ENCODE results near the gene SI.
"Not testable (repeated sequence)": the region's sequence is repeated elsewhere in the genome, so short reads cannot be mapped to it uniquely, and the experiment has no call there.

Gene SI

DNA sequence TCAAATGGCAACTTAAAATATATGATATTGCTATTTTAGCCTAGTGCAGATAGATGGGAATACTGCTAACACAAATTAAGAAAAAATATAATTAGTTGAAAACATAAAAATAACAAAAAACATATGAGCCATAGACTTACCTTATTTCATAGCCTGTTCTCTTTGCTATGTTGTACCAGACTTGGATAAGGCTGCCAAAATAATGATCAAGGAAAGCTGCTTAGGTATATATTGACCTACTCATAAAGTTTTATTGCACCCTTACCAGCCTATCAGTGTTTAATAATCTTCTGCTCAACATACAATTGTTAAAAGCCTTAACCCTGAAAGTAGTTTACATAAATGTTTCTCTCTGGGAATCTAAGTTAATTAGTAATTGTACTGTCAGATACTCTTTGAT is at the start of gene SI:
Gene SI, minus strand, starts transcription at position 204 of the 400 bp plus-strand sequence. CDS start 2,484 bp downstream, outside the sequence.
- DNase-seq (ENCODE audit: low read depth, low spot score), result no peak

DNA sequence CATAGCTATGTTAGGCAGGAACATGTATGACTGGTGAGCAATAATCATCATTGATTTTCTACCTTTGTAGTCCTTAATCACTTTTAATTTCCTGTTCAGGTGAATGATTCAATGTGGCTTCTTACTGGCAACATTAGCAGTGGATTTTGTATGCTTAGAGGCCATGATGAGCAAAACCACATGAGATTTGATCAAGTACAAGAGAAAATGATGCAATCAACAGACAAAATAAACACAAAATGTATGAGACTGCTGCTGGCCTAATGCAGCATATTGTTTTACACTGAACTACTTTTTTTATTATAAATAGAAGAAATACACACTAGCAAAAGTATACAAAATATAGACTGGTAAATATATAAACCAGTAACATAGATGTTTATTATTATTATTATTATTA is 47.5 kb upstream of the SI start:
- DNase-seq (ENCODE audit: low read depth, low spot score), result no peak

DNA sequence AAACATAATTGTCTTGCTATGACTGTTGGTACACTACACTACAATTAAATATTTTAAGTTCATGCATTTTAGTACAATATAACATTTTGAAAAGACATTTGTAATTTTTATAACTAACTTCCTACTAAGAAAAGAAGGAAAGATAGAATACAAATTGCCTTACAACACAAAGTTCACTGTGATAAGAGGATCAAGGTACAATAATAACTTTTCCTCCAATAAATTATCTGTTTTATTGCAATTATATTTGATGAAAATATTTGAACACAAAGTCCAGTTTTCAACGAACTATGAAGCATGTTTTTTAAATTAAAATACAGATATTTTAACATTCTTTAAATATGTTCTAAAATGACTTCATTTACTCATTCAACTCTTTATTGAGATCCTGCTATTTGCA is 33.1 kb upstream of the SI start:
- DNase-seq (ENCODE audit: low read depth, low spot score), result no peak

DNA sequence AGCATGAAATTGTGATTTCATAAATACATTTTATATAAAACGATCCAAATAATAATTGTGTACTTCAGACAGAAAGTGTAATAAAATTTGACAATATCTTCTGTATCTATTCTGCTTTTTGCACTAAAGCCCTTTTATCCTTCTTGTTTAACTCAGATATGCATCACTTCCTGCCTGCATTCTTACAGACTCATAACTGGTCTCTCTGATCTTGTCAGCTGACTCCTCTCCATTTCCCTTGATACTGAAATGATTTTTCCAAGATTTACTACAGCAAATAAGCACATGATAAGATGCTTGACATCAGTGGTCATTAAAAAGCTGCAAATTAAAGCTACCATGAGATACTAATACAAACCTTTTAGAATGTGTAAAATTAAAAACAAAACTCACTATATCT is 25.3 kb upstream of the SI start:
- no peak for DNase-seq (ENCODE audit: low read depth, low spot score)

DNA sequence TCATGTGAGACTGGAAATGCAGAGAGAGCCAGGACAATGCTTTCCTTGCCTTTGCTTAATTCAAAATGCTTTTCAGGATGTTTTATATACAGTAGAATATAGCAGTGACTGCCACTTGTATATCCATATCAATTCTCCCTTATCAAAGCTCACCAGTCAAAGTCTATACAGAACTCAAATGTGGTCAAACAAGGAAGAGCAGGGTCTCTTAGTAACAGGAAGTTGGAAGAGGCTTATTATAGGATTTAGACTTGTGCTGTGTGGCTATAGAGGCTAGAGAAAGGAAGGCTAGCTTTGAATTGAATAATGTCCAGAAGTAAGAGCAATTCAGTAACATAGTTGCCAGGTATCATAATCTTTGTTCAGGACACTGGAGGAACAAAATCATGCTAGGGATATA is 4.4 kb upstream of the SI start:
- no peak for DNase-seq (ENCODE audit: low read depth, low spot score)

DNA sequence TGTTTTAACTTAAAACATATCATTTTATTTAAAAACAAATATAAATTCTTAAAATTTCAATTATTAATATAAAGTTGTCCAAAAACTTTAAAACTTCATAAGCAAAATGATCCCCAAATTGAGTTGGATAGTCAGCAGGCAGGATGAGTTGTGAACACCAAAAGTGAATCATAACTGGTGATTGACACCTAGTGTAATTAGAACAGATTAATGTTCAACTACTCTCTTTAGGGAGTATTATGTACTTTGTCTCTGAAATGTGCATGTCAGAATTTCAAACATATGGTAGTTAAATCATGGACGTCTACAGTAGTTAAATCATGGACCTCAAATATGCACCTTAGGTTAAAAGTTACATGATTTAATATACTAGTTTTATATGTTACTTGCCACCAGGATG is 2.9 kb upstream of the SI start:
- DNase-seq (ENCODE audit: low read depth, low spot score), result no peak

DNA sequence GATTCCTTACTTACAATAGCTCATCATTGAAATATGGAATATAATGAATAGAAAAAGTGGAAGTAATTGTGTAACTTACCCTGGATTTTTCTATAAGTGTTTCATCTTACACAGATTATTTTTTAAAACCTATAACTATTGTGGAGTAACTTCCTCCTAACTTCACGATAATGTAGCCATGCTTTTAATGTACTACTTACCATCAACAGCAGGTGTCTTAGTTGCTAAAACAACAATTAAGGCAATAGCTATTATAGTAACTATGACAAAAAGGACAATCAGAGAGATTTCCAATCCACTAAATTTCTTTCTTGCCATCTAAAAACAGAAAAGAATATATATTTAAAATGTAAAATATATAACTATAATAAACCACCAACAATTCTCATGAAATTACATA is 2.6 kb downstream of the SI start:
- DNase-seq (ENCODE audit: low read depth, low spot score), result no peak

DNA sequence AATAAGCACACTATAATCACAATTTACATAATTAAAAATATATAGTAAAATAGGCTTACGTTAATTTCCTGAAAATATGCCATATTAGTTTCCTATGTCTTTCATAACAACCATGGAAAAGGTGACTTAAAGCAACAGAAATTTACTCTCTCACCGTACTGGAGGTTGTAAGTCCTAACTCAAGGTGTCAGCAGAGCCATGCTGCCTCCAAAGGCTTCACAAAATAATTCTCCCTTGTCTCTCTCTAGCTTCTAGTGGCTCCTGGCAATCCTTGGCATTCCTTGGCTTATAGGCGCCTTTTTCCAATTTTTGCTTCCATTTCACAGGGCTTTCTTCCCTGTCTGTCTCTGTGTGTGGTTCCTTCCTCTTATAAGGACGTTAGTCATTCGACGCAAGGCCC is 7.6 kb downstream of the SI start:
- no peak for DNase-seq (ENCODE audit: low read depth, low spot score)

DNA sequence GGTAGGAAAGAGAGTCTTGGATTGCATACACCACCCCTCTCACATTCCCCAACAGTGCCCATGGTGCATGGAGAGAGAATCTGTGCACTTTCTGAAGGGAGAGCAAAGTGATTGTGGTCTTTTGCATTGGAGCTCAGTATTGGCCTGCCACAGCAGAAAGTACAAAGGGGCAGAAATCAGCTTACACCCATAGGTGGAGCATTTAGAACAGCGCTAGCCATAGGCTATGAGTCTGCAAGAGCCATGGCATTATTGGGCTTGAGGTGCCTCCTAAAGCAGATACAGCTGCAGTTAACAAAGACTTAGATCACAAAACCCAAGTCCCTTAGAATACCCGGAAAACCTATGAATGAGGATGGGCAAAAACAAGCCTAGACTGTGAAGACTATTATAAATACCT is 21.8 kb downstream of the SI start:
- DNase-seq (ENCODE audit: low read depth, low spot score), result no peak

DNA sequence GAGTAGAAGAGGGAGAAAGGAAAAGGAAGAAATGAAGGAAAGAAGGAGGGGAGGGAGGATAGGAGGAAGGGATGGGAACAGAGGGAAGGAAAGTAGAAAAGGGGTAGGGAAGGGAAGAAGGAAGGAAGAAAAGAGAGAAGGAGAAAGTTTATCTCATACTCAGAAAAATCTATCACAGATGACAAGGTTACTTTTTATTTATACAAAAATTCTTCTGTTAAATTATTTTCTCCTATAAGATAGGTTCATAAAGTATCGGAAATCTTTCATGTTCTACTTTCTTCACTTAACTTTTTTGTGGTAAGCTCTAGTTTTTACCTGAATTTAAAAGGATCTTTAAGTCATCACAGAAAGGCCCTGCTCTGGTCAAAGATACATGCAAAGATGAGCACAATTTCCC is 38.1 kb downstream of the SI start:
- DNase-seq (ENCODE audit: low read depth, low spot score), result no peak

DNA sequence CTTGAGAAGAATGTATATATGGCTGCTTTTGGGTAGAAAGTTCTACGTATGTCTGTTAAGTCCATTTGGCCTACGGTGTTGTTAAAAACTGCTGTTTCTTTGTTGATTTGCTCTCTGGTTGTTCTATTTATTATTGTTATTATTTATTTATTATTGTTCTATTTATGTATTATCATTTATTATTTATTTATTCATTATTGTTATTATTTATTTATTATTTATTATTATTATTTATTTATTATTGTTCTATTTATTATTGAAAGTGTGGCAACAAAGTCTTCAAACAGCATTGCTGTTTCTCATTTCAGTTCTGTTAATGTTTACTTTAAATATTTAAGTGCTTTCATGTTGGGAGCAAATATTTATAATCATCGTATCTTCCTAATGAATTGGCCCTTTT is 66.7 kb downstream of the SI start:
- DNase-seq (ENCODE audit: low read depth, low spot score), result no peak

DNA sequence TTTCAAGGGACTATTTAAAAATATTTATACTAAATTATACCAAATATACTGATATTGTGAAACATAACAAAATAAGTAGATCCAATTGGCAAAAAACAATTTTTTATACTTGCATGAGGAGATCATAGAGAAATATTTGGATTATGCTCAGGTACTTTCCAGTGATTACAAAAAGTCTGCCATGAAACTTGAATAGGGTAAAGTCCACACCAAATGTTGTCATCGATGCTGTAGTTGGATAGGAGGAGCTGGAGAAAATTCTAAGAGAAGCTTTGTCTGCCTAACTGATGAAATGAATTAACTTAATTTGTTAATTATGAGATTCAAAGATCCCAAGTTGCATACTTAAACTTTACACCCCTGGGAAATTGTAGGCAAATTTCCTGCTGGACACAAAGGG is 93.3 kb downstream of the SI start:
- DNase-seq (ENCODE audit: low read depth, low spot score), result no peak

DNA sequence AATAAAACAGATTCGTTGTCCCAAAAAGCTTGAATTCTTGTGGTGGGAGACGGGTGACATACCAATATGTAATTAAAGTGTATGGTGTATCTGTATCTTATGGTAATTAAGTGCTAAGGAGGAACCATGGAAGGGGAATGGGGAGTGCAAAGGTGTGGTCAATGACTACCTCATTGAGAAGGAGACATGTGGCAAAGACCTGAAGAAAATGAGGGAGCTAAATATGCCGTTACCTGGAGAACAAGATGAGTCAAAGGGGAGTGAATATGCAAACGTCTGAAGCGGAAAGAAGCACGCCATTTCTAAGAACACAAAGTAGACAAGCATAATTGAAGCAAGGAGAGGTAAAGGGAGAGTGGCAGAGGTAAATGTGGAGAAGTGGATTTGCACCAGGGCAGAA is 115.7 kb downstream of the SI start:
- no peak for DNase-seq (ENCODE audit: low read depth, low spot score)

DNA sequence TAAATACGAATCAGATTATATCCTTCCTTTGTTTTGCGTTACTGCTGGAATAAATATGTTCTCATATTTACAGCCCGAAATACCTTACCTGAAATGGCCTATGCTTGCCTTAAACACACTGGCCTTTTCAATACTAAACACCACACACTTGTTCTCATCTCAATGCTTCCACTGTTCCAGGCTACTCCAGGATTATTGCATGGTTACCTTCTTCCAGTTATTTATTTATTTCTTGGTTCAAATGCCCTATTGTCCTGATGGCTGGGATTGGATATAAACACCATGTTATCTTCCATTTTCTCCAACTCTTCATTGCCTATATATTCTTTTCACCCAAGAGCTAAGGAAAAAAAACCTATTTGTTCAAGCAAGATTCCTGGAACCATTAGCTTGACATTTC is 125.3 kb downstream of the SI start:
- no peak for DNase-seq (ENCODE audit: low read depth, low spot score)

DNA sequence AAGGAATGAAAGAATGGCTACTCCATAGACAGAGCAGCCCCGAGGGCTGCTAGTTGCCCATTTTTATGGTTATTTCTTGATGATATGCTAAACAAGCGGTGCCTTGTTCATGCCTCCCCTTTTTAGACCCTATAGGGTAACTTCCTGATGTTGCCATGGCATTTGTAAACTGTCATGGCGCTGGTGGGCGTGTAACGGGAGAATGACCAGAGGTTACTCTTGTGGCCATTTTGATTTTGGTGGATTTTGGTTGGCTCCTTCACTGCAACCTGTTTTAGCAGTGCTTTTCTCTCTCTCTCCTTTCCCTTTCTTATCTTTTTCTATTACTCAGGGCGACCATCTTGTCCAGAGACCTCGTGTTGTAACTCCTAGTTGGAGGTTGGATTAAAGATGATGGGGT is 126.9 kb downstream of the SI start:
- not testable (repeated sequence) for DNase-seq (ENCODE audit: low read depth, low spot score)

DNA sequence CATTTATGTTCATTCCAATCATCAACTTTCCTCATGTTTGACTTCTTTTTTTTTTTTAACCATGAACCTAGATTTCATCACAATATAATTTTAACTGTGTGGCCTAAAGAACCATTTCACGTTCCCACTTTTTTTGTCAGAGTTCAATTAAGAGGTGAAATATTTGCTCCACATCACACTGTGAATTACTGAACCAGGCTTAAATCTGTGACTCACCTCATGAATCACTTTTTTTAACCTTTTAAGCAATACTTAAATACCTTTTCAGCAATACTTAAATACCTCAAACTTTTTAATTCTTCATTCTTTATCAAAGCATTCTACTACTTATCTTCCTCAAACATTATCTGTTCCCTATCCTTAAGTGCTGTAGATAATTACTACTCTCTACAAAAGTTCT is 137.6 kb downstream of the SI start:
- no peak for DNase-seq (ENCODE audit: low read depth, low spot score)

DNA sequence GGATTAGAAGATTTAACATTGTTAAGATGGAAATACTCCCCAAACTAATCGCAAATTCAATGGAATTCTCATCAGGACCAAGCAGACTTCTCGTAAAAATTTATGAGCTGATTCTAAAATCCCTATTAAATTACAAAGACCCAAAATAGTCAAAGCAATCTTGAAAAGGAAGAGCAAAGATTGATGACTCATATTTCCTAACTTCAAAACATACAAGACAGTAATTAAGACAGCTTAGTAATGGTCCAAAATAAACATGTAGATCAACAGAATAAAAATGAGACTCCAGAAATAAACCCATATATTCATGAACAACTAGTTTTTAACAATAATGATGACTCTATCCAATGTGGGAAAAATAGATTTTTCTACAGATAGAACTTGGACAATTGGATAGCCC is 148.7 kb downstream of the SI start:
- no peak for DNase-seq (ENCODE audit: low read depth, low spot score)

All from smooth muscle cell of the brain vasculature (primary cell).